Measurements from ENCODE around the gene SIGLEC6. TPM values are rescaled to one million over a fixed set of nuclear protein-coding genes. Genes with fewer than 3 reads are reported as not detected.

Gene SIGLEC6
- total RNA-seq, 1 experiment from 2014 or later, result 0.37 TPM

GRCh38 chr19:51552996-51553725, 21.7 kb upstream of the SIGLEC6 start (continued):
- no peak for TF ChIP-seq MYBL2 (CRISPR knock-in tag; IDR thresholded peaks at IDR 0.05)
- TF ChIP-seq ZNF263 (CRISPR knock-in tag; IDR thresholded peaks at IDR 0.05; ENCODE audit: low read depth), result 0 out of 2 replicates have a peak, but pooled peaks have one; percentile 31
- TF ChIP-seq USF1 (CRISPR knock-in tag; IDR thresholded peaks at IDR 0.05), result peak; percentile 70; the same call in 1 of the 2 replicates
- 0 out of 2 replicates have a peak, but pooled peaks have one; percentile 42 for TF ChIP-seq RELA (CRISPR knock-in tag; IDR thresholded peaks at IDR 0.05; ENCODE audit: borderline replicate concordance)
- no peak for TF ChIP-seq KAT7 (CRISPR knock-in tag; IDR thresholded peaks at IDR 0.05; ENCODE audit: borderline replicate concordance)
- no peak for TF ChIP-seq GRHL2 (CRISPR knock-in tag; IDR thresholded peaks at IDR 0.05; ENCODE audit: insufficient replicate concordance, severe bottlenecking)
- TF ChIP-seq ATF6 (CRISPR knock-in tag; IDR thresholded peaks at IDR 0.05), result no peak
- no peak for TF ChIP-seq HMGA2 (CRISPR knock-in tag; IDR thresholded peaks at IDR 0.05)
- TF ChIP-seq ZSCAN18 (CRISPR knock-in tag; IDR thresholded peaks at IDR 0.05), result no peak
- TF ChIP-seq NFYB (CRISPR knock-in tag; conservative IDR thresholded peaks at IDR 0.05; ENCODE audit: low read depth), result 0 out of 2 replicates have a peak, but pooled peaks have one; percentile 25
- TF ChIP-seq ATF3 (CRISPR knock-in tag; conservative IDR thresholded peaks at IDR 0.05), result no peak
- TF ChIP-seq ZNF671 (CRISPR knock-in tag; IDR thresholded peaks at IDR 0.05), result no peak
- TF ChIP-seq ATF2 (CRISPR knock-in tag; IDR thresholded peaks at IDR 0.05; ENCODE audit: borderline replicate concordance, low read depth), result no peak
- no peak for TF ChIP-seq HMGXB4 (CRISPR knock-in tag; IDR thresholded peaks at IDR 0.05)
- TF ChIP-seq SMAD4 (CRISPR knock-in tag; IDR thresholded peaks at IDR 0.05), result peak; percentile 87
- no peak for TF ChIP-seq RORB (CRISPR knock-in tag; IDR thresholded peaks at IDR 0.05)
- no peak for TF ChIP-seq ZNF138 (CRISPR knock-in tag; conservative IDR thresholded peaks at IDR 0.05)
- no peak for TF ChIP-seq NR3C1 (CRISPR knock-in tag; conservative IDR thresholded peaks at IDR 0.05; ENCODE audit: low read depth)
- peak; percentile 64; the same call in 1 of the 2 replicates for TF ChIP-seq ZNF121 (CRISPR knock-in tag; IDR thresholded peaks at IDR 0.05)
- no peak for TF ChIP-seq FOXJ3 (CRISPR knock-in tag; IDR thresholded peaks at IDR 0.05; ENCODE audit: borderline replicate concordance)
- no peak for TF ChIP-seq ZMAT4 (CRISPR knock-in tag; IDR thresholded peaks at IDR 0.05)
- TF ChIP-seq CREM (CRISPR knock-in tag; IDR thresholded peaks at IDR 0.05), result peak; percentile 85; the same call in 1 of the 2 replicates
- TF ChIP-seq NR1H2 (CRISPR knock-in tag; IDR thresholded peaks at IDR 0.05), result no peak
- peak; percentile 54; the same call in 1 of the 2 replicates for TF ChIP-seq ZBTB43 (CRISPR knock-in tag; IDR thresholded peaks at IDR 0.05)
- TF ChIP-seq ZNF532 (CRISPR knock-in tag; IDR thresholded peaks at IDR 0.05; ENCODE audit: borderline replicate concordance), result no peak

Data from WTC11 (cell line).